Smooth muscle cell (in vitro differentiated cells): ENCODE measurements around the gene MTHFSD. TPM values are rescaled to one million over a fixed set of nuclear protein-coding genes. Genes with fewer than 3 reads are reported as not detected.

Experiments
- DNase-seq: peaks from one replicate; lab custom pipeline; 2025; ENCODE audit not compliant: unreplicated experiment; lab: John Stamatoyannopoulos, UW
- H2AFZ ChIP-seq: fragments of 200-600 bp; sonication (generic); 2 replicates; pipeline ENCODE4 v1.6.0; 2016; ENCODE audit warnings: antibody characterized with exemption, low read depth, mild to moderate bottlenecking
- H3F3A ChIP-seq: fragments of 200-600 bp; sonication (generic); 2 replicates; pipeline ENCODE4 v1.6.0; 2017; ENCODE audit warnings: antibody characterized with exemption, low read depth
- H3K27ac ChIP-seq: fragments of 200-600 bp; sonication (generic); 2 replicates; pipeline ENCODE4 v1.5.1; 2016; ENCODE audit warnings: low read depth, mild to moderate bottlenecking
- H3K27me3 ChIP-seq: fragments of 200-600 bp; sonication (generic); 2 replicates; pipeline ENCODE4 v1.6.1; 2016; ENCODE audit warnings: low read depth, mild to moderate bottlenecking
- H3K36me3 ChIP-seq: fragments of 200-600 bp; sonication (generic); 2 replicates; pipeline ENCODE4 v1.5.1; 2016; ENCODE audit warnings: low read depth
- H3K4me1 ChIP-seq: fragments of 200-600 bp; sonication (generic); 2 replicates; pipeline ENCODE4 v1.5.1; 2016; ENCODE audit warnings: low read depth
- H3K4me2 ChIP-seq: fragments of 200-600 bp; sonication (generic); 2 replicates; pipeline ENCODE4 v1.6.0; 2016; ENCODE audit warnings: mild to moderate bottlenecking
- H3K4me3 ChIP-seq: fragments of 200-600 bp; sonication (generic); 2 replicates; pipeline ENCODE4 v1.5.1; 2016; ENCODE audit warnings: mild to moderate bottlenecking
- H3K79me2 ChIP-seq: fragments of 200-600 bp; sonication (generic); 2 replicates; pipeline ENCODE4 v1.6.0; 2016; ENCODE audit warnings: low read depth, mild to moderate bottlenecking
- H3K9ac ChIP-seq: fragments of 200-600 bp; sonication (generic); 2 replicates; pipeline ENCODE4 v1.6.0; 2016; ENCODE audit warnings: low read depth
- H3K9me3 ChIP-seq: fragments of 200-600 bp; sonication (generic); replicated peaks from 2 replicates; pipeline ENCODE4 v1.5.1; 2016; ENCODE audit warnings: low read depth
- H4K20me1 ChIP-seq: fragments of 200-600 bp; sonication (generic); 2 replicates; pipeline ENCODE4 v1.6.0; 2016; ENCODE audit warnings: low read depth
- WGBS: methylation state at CpG from one replicate; pipeline ENCODE4 v1.1.7; 2016; ENCODE audit warnings: low lambda C conversion rate; 5-methylcytosine and 5-hydroxymethylcytosine counted together
- polyA plus RNA-seq: library from polyadenylated mRNA; unstranded; fragments of >200 nt; fragmentation: Nextera tagmentation; extraction: Ambion mirVana; gene quantifications from 2 replicates; pipeline ENCODE4 v1.2.1, GENCODE V29; 2016
- total RNA-seq: library from RNA; depleted of rRNA; stranded (reverse); fragments of >200 nt; gene quantifications from 2 replicates; pipeline ENCODE4 v1.2.3, GENCODE V29; 2014
- TF ChIP-seq, protein P1 (sequence below): fragments of 200-600 bp; sonication (generic); IDR thresholded peaks from 2 replicates; pipeline ENCODE4 v1.5.1; 2017; ENCODE audit warnings: borderline replicate concordance, mild to moderate bottlenecking, antibody characterized with exemption; ENCODE audit not compliant: insufficient read depth, poor library complexity, severe bottlenecking

Gene MTHFSD
- total and polyA plus RNA-seq, 2 experiments from 2014 or later = 13.3 to 23.0 TPM

DNA sequence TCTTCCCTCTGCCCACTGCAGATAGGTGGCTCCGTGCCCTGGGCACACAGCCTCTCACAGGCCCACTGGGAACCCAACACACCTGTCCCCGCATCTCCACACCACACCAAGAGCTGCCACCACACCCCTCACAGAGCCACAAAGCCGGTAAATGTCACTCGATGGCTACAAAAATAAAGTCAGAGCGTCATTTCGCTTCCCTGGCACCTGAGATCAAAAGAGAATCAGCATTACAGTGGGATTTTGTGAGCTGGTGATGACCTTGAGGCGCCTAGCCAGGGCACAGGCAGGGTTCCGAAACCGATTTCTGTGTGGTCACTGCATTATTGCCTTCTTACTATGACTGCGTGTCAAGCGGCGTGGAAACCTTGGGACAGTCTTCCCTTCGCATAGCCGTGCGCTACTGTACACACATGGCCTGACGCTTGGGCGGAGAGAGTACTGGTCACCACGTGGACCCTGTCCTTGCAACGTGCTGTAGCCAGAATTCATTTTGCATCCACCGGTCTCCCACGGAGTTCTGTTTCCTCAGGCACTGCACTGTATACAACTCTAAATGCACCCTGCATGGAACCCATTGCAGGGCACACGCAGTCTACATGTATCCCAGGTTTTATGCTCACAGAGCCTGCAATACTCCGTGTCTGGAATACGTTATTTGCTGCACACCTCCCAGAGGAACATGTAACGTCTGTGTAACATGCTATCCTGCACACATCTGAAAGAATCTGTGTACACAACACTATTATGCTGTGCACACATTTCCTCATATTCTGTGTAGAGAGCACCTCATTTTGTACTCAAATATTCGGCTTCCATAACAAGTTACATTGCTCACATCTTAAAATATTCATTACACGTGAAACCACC lies 50.5 kb downstream of the MTHFSD start:
- Histone ChIP-seq H3K36me3 (no peaks in the 10 kb centered on the region), H3F3A (peaks cover 7% of the 10 kb centered on the region), H2AFZ (no peak overlapping the region), H3K9ac (no peak overlapping the region), H3K27me3 (peaks cover 93% of the 10 kb centered on the region), H3K4me3 (peak overlapping the region; percentile 73), H4K20me1 (peaks cover 3% of the 10 kb centered on the region), H3K4me1 (peaks cover 9% of the 10 kb centered on the region), H3K4me2 (peak overlapping the region; percentile 89), H3K27ac (no peak overlapping the region), H3K79me2 (no peaks in the 10 kb centered on the region), H3K9me3 (no peaks in the 10 kb centered on the region)
- 25% methylated on average over 27 of the region's 27 CpGs for WGBS
- no peak for DNase-seq
- TF ChIP-seq, protein P1, sequence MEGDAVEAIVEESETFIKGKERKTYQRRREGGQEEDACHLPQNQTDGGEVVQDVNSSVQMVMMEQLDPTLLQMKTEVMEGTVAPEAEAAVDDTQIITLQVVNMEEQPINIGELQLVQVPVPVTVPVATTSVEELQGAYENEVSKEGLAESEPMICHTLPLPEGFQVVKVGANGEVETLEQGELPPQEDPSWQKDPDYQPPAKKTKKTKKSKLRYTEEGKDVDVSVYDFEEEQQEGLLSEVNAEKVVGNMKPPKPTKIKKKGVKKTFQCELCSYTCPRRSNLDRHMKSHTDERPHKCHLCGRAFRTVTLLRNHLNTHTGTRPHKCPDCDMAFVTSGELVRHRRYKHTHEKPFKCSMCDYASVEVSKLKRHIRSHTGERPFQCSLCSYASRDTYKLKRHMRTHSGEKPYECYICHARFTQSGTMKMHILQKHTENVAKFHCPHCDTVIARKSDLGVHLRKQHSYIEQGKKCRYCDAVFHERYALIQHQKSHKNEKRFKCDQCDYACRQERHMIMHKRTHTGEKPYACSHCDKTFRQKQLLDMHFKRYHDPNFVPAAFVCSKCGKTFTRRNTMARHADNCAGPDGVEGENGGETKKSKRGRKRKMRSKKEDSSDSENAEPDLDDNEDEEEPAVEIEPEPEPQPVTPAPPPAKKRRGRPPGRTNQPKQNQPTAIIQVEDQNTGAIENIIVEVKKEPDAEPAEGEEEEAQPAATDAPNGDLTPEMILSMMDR = no peak

DNA sequence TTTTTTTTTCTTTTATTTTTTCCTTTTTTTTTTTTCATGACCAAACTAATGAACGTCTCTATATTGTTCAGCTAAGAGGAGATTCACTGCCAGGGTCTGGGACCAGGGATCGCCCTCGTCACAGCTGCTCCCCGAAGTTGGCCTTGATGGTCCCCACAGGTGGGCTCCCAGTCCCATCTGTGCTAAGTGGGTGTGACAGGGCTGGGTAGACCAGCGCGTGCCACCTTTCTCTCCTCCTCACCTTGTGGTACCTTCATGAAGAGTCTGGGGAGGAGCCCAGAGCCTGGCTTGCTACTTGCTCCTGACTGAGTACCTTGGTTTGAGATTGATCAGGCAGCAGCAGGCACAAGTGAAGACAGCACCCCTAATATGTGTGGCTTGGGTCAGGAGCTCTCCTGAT lies 51.2 kb downstream of the MTHFSD start:
- H3K9ac ChIP-seq = no peak overlapping the region
- H3K79me2 ChIP-seq = no peaks in the 10 kb centered on the region
- DNase-seq = no peak
- peaks cover 17% of the 10 kb centered on the region for H3K4me1 ChIP-seq
- H3K4me2 ChIP-seq = no peak overlapping the region
- WGBS = 27% methylated on average over 6 of the region's 6 CpGs
- no peaks in the 10 kb centered on the region for H3K9me3 ChIP-seq
- no peak overlapping the region for H3K4me3 ChIP-seq
- no peak overlapping the region for H3K27ac ChIP-seq
- no peaks in the 10 kb centered on the region for H3K36me3 ChIP-seq
- H3F3A ChIP-seq = peaks cover 7% of the 10 kb centered on the region
- no peak overlapping the region for H2AFZ ChIP-seq
- peaks cover 98% of the 10 kb centered on the region for H3K27me3 ChIP-seq
- H4K20me1 ChIP-seq = peaks cover 3% of the 10 kb centered on the region
- TF ChIP-seq, protein P1 = no peak

DNA sequence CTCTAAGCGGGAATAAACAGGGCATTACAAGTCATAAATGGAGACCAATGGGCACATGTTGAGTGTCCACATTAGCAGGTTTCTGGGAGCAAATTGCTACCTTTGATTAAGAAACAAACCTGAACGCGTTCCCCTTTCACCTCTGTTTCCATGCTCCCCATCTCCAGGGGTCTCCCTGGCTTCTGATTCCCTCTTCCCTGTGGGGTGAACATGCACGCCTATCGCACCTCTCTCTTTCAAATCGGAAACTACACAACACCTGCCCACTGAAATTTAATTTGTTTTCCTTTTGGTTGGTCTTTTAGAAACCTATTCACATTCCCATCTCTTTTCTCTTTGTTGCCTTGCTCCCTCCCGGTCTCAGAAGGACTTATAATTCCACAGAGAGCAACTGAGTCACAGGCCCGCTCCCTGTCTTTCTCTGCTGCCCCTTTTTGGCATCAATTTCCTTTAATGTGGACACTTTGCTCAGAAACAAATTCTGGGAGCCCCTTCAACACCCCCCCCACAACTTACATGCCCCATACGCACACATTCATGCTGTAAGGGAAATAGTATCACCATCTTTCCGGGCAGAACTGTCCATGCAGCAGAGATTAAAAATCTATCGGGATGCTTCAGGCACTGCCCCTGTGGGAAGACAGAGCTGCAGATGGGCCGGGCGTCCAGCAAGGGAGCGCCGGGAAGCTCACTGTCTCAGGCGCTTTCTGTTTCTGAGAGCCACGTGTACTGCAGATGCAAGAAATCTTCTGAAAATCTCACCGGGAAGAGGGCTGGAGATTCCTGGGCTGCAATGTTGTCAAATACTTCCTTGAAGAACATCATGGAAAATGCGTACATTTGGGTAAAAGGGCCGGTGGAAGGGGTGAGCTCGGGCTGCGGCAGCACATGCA lies 51.9 kb downstream of the MTHFSD start:
- H3K27ac ChIP-seq = no peak overlapping the region

More for the DNA sequence above, 51.9 kb downstream of the MTHFSD start:
- Histone ChIP-seq H3K4me2 (peak overlapping the region; percentile 67), H3K27me3 (peaks cover 99% of the 10 kb centered on the region), H4K20me1 (peaks cover 3% of the 10 kb centered on the region), H3K36me3 (no peaks in the 10 kb centered on the region), H3K9ac (no peak overlapping the region), H3F3A (peaks cover 7% of the 10 kb centered on the region), H3K4me3 (peak overlapping the region; percentile 27), H3K79me2 (no peaks in the 10 kb centered on the region), H3K9me3 (no peaks in the 10 kb centered on the region), H3K4me1 (peaks cover 22% of the 10 kb centered on the region), H2AFZ (no peak overlapping the region)
- no peak for DNase-seq
- 24% methylated on average over 22 of the region's 22 CpGs for WGBS
- TF ChIP-seq, protein P1 = no peak
